SK-MEL-5 (cell line): ENCODE measurements around the gene LYRM2. TPM values are rescaled to one million over a fixed set of nuclear protein-coding genes. Genes with fewer than 3 reads are reported as not detected.

Source experiments
- DNase-seq: peaks from one replicate; pipeline ENCODE4 v3.0.0-alpha.2; 2016; ENCODE audit warnings: low read depth, low spot score
- in situ Hi-C: cut with HindIII; loops from 2 replicates; pipeline ENCODE4 v1.10.0; 2016; ENCODE audit warnings: low sequenced_read_pairs, high pct_unique_total_duplicates, low pct_unique_long_range_greater_than_20kb
- total RNA-seq: library from RNA; depleted of rRNA; stranded (reverse); fragments of >200 nt; shearing (Covaris generic); gene quantifications from 2 replicates; pipeline ENCODE4 v1.2.3, GENCODE V29; 2014

The LYRM2 gene
- total RNA-seq, 1 experiment from 2014 or later, result 35.2 TPM

DNA sequence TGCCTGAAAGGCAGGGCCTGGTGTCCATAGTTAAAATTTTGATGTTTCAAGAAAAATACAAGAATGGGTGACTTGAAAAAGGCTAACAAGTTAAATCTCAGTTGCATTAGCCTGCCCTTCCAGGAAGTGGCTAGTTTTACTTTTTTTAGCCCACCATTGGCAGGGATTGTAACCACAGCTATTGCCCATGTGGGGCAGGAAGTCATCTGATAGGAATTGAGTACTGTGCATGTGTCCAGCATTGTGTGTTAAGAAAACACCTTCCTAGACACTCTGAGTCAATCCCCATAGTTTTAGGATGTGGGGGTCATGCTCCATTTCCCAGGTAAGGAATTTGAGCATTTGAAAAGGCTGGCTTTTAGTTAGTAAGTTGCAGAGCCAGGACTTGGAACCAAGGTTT, 26.9 kb downstream of the LYRM2 start:
- in situ Hi-C loops, result no loop called here
- DNase-seq, result peak; percentile 20

DNA sequence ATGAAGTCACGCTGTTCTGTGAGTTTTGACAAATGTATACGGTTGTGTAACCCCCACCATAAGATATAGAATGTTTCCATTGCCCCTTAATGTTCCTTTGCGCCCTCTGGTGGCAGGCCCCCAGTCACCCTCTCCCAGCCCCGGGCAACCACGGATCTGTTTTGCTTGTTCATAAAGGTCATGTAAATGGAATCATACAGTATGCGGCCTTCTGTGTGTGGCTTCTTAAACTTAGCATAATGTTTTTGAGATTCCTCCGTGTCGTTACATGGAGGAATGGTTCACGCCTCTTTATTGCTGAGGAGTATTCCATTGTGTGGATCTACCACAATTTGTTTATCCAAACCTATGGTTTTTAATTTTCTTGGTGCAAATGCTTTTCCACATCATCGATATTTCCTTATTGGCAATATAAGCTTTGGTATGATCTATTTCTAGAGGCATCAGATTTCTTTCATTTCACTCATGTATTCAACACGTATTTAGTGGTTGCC, 28.4 kb downstream of the LYRM2 start:
- DNase-seq, result peak; percentile 80
- in situ Hi-C loops, result no loop called here

DNA sequence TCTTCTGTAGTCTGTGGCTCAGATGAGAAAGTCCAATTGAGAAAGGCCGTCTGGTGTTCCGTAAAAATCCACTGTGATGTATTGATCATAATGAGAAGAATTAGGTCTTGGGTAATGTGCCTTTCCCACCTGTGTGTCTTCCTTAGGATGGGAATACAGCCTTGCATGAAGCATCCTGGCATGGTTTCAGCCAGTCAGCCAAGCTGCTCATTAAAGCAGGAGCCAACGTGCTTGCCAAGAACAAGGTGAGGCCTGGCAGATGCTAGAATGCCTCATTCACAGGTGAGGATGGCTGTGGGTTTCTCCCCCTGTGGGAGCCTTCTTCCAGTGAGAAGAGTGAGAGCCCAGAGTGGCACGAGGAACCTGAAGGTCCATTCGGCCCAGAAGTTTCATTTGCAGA, 32.7 kb downstream of the LYRM2 start:
- DNase-seq, result no peak
- in situ Hi-C loops, result no loop called here

DNA sequence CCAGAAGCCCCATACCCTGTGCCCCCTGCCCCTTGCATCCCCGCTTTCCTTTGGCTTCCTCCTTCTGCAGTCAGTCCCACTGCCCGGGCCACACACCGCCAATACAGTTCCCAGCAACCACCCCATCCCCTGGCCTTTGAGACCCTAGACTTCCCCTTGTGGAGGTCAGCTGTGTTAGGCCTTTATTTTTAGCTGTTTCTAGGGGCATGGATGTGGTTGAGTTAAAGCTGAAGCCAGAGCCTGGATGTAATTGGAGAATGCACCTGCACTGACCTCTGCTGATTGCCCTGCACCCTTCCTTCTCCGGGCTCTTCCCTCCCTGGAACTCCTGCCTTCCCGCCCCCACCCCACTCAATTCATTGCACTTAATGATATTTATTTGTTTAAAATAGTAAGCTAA, 33.9 kb downstream of the LYRM2 start:
- in situ Hi-C loops, result no loop called here

DNA sequence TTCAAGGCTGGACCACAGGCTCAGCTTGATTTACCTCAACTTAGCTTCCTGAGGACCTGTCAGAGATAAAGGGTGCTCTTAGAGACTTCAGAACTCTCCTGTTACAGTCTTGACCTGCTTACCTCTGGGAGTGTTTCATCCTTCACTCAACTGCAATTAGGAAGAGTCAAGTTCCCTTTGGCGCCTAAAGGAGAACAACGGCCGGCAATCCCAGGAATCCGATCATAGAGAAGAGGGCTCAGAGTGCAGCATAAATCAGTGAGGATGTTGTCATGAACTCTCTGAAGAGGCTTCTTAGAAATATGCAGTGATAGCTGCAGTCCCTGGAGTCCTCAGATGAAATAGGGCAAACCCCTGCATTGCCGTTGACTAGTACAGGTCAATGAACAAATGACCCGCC, 36.4 kb downstream of the LYRM2 start:
- no peak for DNase-seq
- in situ Hi-C loops, result no loop called here

More for the DNA sequence above, 33.9 kb downstream of the LYRM2 start:
- DNase-seq, result no peak

DNA sequence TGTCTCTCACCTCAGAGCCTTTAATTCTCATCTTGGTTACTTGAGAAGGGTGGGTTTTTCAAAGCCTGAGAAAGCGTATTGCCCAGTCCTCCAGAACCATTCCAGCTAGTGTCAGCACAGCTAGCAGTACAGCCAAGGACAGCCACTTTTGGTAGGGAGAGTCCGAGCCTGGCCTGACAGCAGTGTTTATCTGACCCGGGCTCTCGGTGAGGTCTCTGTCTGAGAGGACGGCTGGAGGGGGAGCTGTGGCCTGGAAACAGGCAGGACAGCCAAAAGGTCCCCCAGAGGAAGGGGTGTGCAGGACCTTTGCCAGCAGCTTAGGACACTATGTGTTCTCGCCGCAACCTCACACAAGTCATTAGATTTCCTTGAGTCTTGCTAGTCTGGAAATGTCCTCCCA, 38.8 kb downstream of the LYRM2 start:
- DNase-seq, result no peak
- in situ Hi-C loops, result no loop called here

DNA sequence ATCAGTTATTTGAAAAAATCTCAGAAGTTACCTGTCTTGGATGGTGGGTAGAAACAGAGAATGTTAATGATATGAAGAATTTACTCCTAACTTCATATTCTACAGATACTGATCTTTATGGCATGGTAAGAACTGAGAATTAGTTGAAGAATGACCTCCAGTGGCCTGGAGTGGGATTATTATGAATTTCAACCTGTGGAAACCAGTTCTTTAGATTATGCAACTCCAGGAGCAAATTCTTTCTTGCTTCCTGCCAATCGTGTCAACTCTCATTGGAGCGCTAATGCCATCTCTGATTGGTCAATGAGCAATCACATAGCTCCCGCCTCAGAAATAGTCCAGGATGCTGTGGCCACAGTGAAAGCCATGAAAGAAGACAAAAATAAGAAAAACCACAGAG, 40.6 kb downstream of the LYRM2 start:
- in situ Hi-C loops, result no loop called here
- peak; percentile 84 for DNase-seq

DNA sequence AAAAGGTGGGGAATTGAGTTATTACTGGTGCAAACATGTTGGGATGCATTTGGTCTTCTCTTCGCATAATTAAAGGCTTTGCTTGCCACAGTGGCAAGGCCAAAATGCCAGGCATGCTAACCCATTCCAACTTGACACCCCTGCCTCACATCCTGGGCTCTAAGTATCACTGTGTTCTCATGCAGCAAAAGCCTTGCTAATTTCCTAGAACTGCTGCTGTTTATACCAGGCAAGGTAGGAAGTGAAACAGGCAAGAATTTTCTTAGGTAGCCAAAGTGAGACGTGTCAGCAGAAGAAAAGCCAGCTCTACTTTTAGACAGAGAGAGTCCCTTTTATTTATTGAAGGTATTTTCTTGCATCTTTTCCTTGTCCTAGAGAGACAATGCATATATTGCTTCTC, 41.2 kb downstream of the LYRM2 start:
- DNase-seq, result no peak
- in situ Hi-C loops, result no loop called here

DNA sequence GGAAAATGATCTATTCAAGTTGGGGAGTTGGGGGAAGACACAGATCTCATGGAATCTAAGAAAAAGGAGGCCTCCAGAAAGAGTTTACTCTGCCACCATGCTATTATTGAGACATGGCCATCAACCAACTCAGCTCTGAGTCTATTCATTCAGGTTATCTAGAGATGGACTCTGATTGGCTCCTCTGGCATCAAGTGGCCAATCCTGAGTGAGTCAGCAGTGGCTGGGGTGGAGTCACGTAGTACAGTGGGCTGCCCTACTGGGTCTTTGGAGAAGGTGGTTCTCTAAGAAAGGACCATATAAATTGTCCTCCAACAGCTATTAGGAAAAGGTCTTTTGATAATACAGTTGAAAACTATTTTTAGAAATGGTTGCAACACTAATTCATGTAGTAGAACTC, 42.1 kb downstream of the LYRM2 start:
- in situ Hi-C loops, result no loop called here
- DNase-seq, result peak; percentile 58

DNA sequence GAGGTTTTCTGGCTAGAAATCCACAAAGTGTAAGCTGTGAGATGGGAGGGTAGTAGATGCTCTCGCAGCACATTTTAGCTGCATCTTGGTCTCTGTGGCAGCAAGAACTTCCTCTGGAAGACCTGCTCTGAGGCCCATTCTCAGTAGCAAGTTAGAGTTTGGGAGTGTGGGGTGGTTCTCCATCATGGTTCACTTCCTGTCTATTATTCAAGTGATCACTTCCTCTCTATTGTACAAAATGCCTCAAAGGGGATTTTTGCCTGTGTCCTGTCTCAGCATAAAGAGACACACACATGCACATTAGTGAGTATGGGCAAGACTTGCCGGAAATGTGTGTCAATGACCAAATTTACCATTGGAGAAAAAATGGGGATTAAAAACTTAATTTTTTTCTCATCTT, 42.5 kb downstream of the LYRM2 start:
- in situ Hi-C loops, result no loop called here
- DNase-seq, result no peak

DNA sequence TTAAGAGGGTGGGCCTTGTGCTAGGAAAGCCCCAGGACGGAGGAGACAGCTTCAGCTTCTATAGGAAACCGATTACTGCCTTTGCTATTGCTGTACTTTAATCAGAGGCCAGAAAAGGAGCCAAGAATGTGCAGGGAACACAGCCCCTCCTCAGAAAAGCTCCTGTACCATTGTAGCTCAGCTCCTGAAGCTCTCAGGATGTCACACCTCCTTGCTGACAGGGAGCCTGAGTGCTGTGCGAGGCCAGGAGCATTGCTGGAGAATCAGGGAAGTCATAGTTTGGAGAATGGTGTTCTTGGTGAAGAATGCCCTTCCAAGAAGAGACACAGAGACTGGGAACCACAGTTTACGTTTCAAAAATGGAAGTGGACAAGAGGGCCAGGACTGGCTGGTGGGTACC, 46.8 kb downstream of the LYRM2 start:
- DNase-seq, result no peak
- in situ Hi-C loops, result no loop called here

DNA sequence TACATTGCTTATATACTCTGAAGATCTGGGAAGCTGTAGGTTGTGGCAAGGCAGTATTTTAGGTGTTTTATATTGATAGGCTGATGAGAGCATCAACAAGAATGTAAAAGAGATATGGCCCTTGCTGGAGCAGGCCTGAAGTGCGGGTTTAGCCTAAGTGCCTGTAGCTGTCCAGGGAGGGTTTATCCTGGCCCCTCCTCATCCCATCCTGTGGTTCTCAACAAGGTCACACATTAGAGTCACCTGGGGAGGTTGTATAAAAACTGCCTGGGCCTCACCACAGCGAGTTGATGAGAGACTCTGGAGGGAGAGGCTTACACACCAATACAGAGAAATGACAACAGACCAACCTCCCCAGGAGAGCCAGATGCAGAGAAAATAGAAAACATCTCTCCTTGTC, 48.4 kb downstream of the LYRM2 start:
- no peak for DNase-seq
- in situ Hi-C loops, result no loop called here

DNA sequence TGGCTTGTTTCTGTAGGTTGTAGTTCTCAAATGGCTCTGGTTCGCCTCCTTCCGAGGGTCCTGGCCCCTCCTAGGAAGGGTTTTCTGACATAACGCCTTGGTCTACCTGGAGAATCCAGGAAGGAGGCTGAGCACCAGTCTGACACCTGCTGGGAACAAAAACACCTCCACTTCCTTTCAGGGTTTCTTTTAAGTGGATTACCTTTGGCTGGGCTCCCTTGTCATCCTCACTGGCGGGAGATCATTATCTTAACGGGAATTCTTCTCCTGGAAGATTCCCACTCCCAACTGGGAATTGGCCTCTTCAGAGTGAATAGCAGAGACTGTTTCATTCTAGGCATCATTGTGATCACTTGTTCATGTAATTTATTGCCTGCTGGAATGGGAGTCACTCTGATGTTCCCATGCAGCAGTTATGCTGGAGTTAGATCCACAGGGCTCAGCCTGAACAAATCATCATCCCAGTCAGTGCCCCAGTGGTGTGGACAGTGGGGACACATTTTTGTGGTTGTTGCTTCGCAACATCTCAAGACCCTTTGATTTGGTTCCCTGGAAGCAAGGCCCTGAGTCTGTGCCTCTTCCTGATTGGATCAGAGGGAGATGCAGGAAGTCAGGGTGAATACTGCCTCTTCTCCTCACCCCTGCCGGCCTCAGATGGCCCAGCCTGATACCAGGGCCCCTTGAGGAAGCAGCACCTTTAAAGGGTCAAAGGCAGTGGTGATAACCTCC, 49.1 kb downstream of the LYRM2 start:
- in situ Hi-C loops, result no loop called here
- DNase-seq, result no peak

DNA sequence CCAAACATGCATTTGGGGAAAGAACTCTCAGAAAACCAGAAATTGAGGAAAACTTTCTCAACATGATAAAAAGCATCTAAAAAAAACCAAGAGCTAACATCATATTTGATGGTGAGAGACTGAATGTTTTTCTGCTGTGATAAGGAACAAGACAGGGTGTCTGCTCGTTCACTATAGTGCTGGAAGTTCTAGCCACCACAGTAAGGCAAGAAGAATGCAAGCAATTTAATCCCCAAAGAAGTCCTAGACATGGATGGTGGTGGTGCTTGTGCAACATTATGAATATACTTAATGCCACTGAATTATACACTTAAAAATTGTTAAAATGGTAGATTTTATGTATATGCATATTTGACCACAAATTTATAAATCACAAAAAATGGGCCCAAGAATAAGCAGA, 53.4 kb downstream of the LYRM2 start:
- in situ Hi-C loops, result no loop called here

DNA sequence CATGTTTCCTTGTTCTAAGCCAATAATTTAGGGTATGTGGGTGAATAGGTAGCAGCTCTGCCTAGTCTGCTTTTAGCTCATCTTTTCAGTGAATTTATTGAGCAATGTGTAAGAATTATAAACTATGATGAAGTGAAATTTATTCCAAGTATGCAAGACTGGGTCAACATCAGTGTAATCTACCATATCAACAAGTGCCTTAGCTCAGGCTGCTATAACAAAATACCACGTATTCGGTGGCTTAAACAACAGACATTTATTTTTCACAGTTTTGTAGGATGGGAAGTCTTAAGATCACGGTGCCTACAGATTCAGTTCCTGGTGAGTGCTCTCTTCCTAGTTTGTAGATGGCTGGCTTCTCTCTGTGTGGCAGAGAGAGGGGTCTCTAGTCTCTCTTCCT, 54.0 kb downstream of the LYRM2 start:
- in situ Hi-C loops, result no loop called here
- DNase-seq, result no peak

More for the DNA sequence above, 53.4 kb downstream of the LYRM2 start:
- no peak for DNase-seq

DNA sequence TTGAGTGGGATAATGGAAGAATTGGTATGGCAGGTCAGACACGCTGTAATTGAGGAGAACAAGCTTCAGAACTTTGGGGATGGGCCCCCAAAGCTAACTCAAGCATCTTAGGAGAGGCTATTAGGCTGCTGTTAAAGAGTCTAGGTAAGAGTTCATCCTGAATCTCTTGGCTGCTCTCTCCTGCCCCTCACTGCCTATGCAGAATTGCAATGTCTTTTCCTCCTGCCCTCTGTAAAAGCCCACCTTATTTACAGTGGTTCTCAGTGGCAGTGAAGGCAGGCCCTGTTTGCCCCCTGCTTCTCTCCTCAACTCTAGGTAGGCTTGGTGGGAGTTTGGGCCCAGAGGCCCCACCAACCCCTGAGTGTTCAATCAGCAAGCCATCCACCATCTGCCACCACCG, 55.0 kb downstream of the LYRM2 start:
- in situ Hi-C loops, result no loop called here
- no peak for DNase-seq

DNA sequence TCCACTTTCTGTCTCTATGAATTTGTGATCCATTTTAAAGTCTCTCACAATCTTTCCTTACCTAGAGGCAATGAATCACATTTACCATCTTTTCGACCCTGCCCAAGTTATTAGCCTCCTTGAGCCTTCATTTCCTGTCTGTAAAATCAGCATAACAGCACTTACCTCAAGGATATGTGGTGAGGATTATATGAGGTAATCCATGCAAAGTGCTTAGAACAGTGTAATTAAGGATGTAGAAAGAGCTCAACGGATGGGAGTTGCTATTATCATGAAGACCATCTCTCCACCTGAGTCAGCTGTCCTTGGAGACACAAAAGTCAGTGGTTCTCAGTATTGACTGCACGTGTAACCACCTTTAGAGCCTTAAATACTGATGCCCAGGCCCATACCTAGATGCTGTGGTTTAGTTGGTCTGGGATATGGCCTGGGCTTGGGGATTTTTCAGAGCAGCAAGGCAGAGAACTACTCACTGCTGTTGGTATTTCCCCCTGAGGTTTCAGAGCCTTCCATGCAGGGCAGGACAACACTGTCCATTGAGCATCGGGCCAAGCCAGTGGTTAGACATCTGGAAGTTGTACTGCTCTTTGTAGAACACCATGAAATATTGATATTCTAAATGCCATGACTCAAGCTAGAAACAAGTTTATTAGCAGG, 55.8 kb downstream of the LYRM2 start:
- in situ Hi-C loops, result no loop called here
- DNase-seq, result no peak

DNA sequence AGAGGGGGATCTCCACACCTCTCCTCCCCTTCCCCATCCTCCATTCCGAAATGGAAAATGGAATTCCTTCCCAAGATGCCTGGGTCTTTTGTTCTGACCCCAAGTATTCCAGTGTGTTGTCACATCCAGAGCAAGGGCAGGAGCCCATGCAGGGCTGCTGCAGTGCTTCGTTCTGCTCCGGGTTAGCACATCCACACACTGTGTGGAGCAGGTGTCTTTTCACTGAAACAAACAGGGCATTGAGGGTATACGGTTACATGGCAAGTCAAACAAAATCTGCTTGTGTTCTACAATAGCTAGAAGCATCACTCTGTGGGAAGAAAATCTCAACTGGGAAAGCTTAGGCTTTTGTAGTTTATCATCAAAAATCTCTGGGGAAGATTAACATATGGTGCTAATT, 56.9 kb downstream of the LYRM2 start:
- in situ Hi-C loops, result no loop called here
- no peak for DNase-seq

DNA sequence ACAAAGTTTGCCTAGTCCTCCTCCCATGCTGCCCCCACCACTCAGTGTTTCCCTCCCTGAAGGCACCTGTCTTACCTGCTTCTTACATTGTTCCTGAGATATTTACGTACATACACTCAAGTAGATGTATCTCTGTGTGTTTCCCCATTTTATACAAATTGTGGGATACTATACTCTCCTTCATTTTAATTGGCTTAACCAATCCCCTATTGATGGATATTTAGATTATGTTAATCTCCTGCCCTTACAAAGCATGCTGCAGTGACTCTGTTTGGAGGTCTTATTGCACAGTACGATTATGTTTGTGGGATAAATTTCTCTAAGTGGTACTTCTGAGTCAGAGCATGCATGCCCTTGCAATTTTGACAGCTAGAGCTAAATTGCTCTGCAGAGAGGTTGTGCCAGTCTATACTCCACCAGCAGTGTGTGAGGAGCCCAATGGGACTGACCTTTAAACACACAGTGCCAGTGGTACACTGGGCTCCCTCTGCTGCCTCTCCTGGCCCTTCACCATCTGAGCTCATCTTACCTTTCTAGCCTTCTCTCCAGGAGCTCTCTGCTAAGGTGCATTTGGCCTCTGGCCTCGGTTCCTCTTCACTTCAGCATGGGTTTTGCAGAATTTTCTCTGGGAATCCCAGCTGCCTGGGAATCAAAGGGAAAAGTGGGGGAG, 57.4 kb downstream of the LYRM2 start:
- no peak for DNase-seq
- in situ Hi-C loops, result no loop called here
